GM18505 (cell line): ENCODE results near the gene NR1H4.
"Not testable (repeated sequence)": the region's sequence is repeated elsewhere in the genome, so short reads cannot be mapped to it uniquely, and the experiment has no call there.

Experiments
- ATAC-seq: cut with Tn5 transposase; IDR thresholded peaks from one replicate; pipeline ENCODE4 v1.9.1; 2021; ENCODE audit not compliant: unreplicated experiment
- POLR2A ChIP-seq: IDR thresholded peaks from 4 replicates; pipeline ENCODE4 v1.6.1; 2011; ENCODE audit warnings: borderline replicate concordance; ENCODE audit not compliant: insufficient read depth, insufficient read length; ENCODE audit errors: extremely low read depth

The NR1H4 gene

GRCh38 chr12:100484183-100484886 lies 10.7 kb downstream of the NR1H4 start:
- TF ChIP-seq POLR2A: no peak
- ATAC-seq: no peak

GRCh38 chr12:100484891-100485471 lies 11.3 kb downstream of the NR1H4 start:
- no peak for TF ChIP-seq POLR2A
- no peak for ATAC-seq

DNA sequence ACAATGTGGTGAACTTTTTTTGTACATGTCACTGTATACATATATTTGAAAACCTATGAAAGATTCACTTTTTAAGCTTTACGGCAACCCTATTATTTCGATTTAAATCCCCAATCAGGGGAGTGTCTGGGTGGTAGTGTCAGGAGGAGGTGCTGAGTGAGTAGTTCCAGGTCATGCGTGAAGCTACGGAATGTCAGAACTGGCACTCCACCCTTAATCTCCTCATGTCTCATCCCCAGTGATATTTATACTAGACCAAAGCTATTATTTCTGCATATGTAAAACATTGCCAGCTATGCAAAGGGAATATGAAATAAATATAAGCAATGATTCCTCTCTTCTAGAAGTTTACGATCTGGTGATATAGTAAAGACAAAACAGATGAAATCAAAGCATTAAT lies 12.3 kb downstream of the NR1H4 start:
- ATAC-seq: no peak
- TF ChIP-seq POLR2A: no peak

GRCh38 chr12:100489251-100489820 lies 15.7 kb downstream of the NR1H4 start:
- TF ChIP-seq POLR2A: no peak
- no peak for ATAC-seq

DNA sequence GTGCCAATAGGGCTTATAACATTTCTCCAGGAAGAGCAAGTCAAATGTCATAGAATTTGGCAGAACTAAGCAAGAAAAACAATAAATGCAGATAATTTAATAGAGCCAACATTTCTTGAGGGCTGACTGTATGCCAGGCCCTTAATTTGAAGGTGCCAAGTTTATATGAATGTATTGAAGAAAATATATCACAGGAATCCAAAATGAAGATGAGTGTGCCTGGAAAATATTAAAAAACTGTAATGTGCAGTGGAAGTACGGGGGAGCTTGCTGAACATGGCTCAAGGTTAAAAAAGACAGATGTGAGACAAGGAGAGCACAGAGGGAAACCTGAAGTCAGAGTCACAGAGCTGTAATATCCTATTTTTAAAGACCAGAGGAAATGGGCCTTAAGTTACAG lies 16.4 kb downstream of the NR1H4 start:
- ATAC-seq: no peak
- no peak for TF ChIP-seq POLR2A

DNA sequence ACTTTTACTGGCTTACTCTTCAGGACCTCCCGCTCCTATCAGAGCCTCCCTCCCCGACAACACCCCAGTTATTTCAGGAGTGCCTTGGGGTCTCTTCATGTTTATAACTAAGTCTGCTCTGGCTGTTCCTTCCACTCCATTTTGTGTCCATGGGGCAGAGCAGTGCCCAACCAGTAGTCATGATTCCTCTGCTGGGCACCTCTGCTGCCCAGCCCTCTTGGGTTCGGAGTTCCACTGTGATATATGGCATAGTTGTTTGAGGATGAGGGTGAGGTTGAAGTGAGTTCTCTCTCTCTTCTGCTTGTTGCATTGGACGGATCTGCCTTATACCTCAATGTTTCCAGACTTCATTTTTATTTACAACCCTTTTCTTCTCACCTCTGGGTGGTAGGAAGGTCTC lies 17.4 kb downstream of the NR1H4 start:
- ATAC-seq: no peak
- TF ChIP-seq POLR2A: no peak

DNA sequence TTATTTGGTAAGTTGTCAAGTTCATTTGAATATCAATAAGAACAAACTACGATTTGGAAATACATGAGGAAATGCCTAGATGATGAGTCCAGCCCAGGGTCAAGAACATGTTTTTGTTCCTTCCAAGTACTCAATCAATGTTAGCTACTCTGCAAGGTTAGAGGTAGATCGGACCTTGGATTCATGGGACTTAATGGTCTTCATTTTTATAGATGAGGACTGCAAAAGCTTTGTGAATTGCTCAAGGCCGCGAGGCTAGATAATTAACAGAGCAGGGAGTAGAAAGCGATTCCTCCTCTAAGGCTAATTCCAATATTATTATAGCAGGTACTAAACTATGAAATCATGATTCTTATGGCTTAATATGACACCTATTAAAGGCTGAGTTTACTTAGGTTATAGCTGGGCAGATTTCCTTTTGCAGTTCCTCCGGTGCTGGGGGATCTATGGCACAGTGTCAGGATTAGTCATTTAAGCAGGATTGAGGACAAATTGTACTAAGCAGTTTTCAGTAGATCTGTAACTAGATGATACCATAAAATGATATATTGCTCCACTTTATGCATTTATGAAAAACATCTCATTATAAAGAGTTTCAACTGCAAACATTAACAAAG lies 19.8 kb downstream of the NR1H4 start:
- ATAC-seq: no peak
- no peak for TF ChIP-seq POLR2A

DNA sequence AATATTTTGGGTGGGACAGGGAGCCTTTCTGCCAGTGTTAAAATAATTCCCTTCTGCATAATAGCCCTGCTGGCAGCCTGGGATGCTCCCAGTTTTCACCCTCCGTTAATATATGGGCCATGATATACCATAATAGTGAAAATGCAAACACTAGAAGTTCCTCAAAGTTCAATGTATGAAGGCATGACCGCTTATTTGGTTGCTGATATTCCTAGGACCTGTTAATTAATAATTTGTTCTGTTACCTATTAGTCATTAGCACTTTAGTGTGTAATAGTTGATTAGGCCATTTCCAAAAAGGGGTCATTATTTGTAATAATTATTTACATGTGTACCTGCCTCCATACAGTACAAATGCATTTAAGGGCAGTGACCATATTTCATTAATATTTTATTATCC lies 20.4 kb downstream of the NR1H4 start:
- ATAC-seq: no peak
- no peak for TF ChIP-seq POLR2A

GRCh38 chr12:100494538-100494937 lies 20.9 kb downstream of the NR1H4 start:
- no peak for TF ChIP-seq POLR2A
- ATAC-seq: no peak

DNA sequence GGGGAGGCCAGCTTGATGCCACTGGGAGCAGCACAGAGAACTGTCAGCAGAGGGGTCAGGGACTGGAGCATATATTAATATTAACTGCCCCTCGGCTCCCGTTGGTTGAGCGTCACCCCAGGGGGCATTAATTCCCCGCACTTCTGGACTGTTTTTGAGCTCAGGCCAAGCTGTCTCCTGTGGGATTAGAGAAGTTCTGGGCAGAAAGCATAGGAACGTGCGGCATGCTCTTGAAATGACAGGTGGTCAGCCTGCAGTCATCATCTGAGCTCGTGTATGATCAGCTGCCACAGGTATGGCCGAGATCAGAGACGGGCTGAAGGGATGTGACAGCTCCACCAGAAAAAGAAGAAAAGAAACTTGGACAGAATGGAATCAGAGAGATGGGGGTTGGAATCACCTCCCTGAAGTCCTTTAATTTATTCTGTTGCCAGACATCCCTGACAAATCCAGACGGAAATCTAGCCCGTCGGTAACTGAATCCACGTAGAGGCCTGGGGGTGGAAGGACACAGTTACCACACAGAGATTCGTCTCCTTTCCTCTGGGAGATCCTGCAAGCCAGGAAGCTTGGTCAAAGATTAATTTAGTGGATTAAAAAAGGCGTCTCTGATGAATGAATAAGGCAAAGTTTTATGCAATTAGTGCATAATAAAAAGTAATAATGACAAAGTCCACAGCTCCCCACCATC lies 23.6 kb downstream of the NR1H4 start:
- no peak for ATAC-seq
- TF ChIP-seq POLR2A: no peak

GRCh38 chr12:100498141-100498540 lies 24.5 kb downstream of the NR1H4 start:
- TF ChIP-seq POLR2A: no peak
- ATAC-seq: no peak

DNA sequence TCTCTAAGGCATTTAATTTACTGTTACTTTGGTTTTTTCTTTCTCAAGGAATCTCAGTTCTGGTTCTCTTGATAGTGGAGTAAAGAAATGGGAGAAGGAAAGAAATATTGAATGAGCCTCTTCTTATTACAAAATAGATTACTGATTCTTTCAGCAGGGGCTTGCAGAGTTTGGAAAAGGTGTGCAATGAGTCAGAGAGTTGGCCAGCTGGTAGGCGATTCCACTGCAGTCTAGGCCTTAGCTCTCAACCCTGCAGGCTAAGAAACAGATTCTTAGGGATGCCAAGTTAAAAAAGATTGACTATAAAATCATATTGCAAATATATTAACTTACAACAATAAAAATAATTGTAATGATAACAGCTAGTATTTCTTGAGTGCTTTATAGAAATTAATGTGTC lies 25.8 kb downstream of the NR1H4 start:
- TF ChIP-seq POLR2A: no peak
- no peak for ATAC-seq

DNA sequence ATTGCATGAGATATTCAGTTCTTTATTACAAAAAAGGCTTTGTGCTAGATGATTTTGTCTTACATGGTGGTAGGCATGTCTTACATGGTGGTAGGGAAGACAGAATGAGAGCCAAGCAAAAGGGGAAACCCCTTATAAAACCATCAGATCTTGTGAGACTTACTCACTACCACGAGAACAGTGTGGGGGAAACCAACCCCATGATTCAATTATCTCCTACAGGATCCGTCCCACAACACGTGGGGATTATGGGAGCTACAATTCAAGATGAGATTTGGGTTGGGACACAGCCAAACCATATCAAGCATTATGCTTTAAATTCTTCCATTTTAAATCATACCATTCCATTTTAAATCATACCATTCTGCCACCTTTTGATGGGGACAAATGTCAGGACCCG lies 29.1 kb downstream of the NR1H4 start:
- not testable (repeated sequence) for ATAC-seq
